ENCODE results near the gene HES7. TPM values are rescaled to one million over a fixed set of nuclear protein-coding genes. Genes with fewer than 3 reads are reported as not detected.

Gene HES7
- total and polyA plus RNA-seq, 9 donors = 0.11 to 0.97 (median 0.74) TPM; not detected in 2

DNA sequence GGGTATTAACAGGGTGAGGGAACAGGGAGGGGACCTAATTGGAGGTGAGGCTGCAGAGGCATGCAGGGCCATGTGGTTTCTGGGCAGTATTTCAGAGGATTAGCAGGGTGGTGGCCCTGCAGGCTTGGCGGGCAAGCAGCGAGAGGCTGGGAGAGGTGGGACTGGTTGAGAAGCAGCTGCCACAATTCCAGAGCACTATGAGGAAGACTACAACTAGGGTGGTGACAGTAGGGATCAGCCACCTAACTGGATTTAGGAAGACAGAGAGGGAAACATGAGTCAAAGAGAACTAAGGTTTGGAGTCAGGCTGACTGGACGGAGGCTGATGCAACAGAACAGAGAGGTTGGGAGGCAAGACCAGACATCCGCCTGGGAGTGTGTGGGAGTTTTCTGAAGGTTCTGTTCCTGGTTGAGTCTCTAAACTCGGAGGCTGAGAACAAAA, 17.9 kb downstream of the HES7 start:
- Histone ChIP-seq H3K4me1 (ENCODE audit: insufficient read depth) (peaks cover 6% of the 10 kb centered on the region), H3K36me3 (no peaks in the 10 kb centered on the region), H3K4me3 (no peak overlapping the region), H3K9me3 (no peaks in the 10 kb centered on the region), H3K27ac (no peak overlapping the region), H3K27me3 (no peaks in the 10 kb centered on the region)
- DNase-seq = no peak
- intact Hi-C loops (cut with DNase I) = no loop called here
- no peak for TF ChIP-seq EP300 (IDR thresholded peaks at IDR 0.05)
- TF ChIP-seq POLR2A (IDR thresholded peaks at IDR 0.05) = no peak
- TF ChIP-seq, protein P1, sequence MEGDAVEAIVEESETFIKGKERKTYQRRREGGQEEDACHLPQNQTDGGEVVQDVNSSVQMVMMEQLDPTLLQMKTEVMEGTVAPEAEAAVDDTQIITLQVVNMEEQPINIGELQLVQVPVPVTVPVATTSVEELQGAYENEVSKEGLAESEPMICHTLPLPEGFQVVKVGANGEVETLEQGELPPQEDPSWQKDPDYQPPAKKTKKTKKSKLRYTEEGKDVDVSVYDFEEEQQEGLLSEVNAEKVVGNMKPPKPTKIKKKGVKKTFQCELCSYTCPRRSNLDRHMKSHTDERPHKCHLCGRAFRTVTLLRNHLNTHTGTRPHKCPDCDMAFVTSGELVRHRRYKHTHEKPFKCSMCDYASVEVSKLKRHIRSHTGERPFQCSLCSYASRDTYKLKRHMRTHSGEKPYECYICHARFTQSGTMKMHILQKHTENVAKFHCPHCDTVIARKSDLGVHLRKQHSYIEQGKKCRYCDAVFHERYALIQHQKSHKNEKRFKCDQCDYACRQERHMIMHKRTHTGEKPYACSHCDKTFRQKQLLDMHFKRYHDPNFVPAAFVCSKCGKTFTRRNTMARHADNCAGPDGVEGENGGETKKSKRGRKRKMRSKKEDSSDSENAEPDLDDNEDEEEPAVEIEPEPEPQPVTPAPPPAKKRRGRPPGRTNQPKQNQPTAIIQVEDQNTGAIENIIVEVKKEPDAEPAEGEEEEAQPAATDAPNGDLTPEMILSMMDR (IDR thresholded peaks at IDR 0.05) = no peak
- 42 to 48% (median 46%) methylated on average over 5 of the region's 5 CpGs for WGBS, 3 donors

DNA sequence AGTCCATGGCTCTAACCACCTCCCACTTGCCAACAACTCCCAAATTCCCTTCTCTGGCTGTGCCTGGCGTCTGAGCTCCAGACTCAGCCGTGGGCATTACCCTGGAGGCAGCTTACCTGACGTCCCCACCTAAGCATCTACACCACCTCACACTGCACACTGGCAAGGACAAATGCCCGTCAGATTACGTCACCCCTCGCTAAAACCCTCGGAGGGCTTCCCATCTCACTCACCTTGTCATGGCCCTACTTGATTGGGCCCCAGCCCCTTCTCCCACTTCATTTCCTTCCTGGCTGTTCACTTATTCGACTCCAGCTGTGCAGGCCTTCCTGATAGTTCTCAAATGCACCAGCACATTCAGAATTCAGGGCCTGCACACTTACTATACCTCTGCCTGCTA, 19.0 kb downstream of the HES7 start:
- Histone ChIP-seq H3K4me3 (no peak overlapping the region), H3K4me1 (ENCODE audit: insufficient read depth) (peaks cover 2% of the 10 kb centered on the region), H3K27ac (no peak overlapping the region), H3K36me3 (no peaks in the 10 kb centered on the region), H3K27me3 (no peaks in the 10 kb centered on the region), H3K9me3 (no peaks in the 10 kb centered on the region)
- TF ChIP-seq EP300 (IDR thresholded peaks at IDR 0.05) = no peak
- TF ChIP-seq, protein P1 (IDR thresholded peaks at IDR 0.05) = no peak
- intact Hi-C loops (cut with DNase I) = no loop called here
- 72 to 78% (median 77%) methylated on average over 8 of the region's 8 CpGs for WGBS, 3 donors
- no peak for DNase-seq

DNA sequence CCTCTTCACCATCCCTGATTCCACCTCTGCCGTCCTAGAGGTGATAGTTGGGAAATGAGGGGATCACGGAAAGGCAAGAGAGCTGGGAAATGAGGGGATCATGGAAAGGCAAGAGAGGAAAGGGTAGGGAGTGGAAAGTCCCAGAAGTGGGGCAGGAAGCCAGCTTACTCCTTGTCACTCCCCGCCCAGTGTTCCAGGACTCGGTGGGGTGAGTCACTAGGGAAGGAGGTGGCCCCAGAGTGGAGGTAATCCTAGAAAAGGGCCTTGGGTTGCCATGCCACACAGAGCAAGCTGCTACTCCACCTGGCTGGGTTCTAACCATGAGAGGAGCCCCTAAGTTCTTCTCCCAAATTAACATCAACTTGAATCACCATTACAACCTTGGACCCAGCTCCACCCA, 20.4 kb downstream of the HES7 start:
- Histone ChIP-seq H3K4me3 (no peak overlapping the region), H3K9me3 (no peaks in the 10 kb centered on the region), H3K4me1 (ENCODE audit: insufficient read depth) (no peaks in the 10 kb centered on the region), H3K27ac (no peak overlapping the region), H3K27me3 (no peaks in the 10 kb centered on the region), H3K36me3 (no peaks in the 10 kb centered on the region)
- 72 to 85% (median 78%) methylated on average over 4 of the region's 4 CpGs for WGBS, 3 donors
- intact Hi-C loops (cut with DNase I) = no loop called here
- TF ChIP-seq, protein P1 (IDR thresholded peaks at IDR 0.05) = no peak
- TF ChIP-seq POLR2A (IDR thresholded peaks at IDR 0.05) (no peak), EP300 (IDR thresholded peaks at IDR 0.05) (no peak)
- no peak for DNase-seq

- Histone ChIP-seq H3K27me3 (no peaks in the 10 kb centered on the region), H3K36me3 (no peaks in the 10 kb centered on the region), H3K9me3 (no peaks in the 10 kb centered on the region), H3K4me3 (no peak overlapping the region), H3K27ac (no peak overlapping the region), H3K4me1 (ENCODE audit: insufficient read depth) (no peaks in the 10 kb centered on the region)
- DNase-seq = no peak
- WGBS, 3 donors = 67 to 71% (median 70%) methylated on average over 6 of the region's 6 CpGs
- intact Hi-C loops (cut with DNase I) = no loop called here
- TF ChIP-seq EP300 (IDR thresholded peaks at IDR 0.05) = no peak
- TF ChIP-seq, protein P1 (IDR thresholded peaks at IDR 0.05) = no peak
Observed at GRCh38 chr17:8101721-8102120, 22.2 kb downstream of the HES7 start.

- 75 to 80% (median 80%) methylated on average over 2 of the region's 2 CpGs for WGBS, 3 donors
- intact Hi-C loops (cut with DNase I) = no loop called here
Observed at GRCh38 chr17:8100763-8101162, 23.1 kb downstream of the HES7 start.

More at GRCh38 chr17:8100763-8101162, 23.1 kb downstream of the HES7 start:
- DNase-seq = no peak
- H3K4me1 ChIP-seq (ENCODE audit: insufficient read depth) = no peaks in the 10 kb centered on the region
- TF ChIP-seq EP300 (IDR thresholded peaks at IDR 0.05) = no peak
- TF ChIP-seq, protein P1 (IDR thresholded peaks at IDR 0.05) = no peak
- TF ChIP-seq POLR2A (IDR thresholded peaks at IDR 0.05) = no peak
- no peak overlapping the region for H3K4me3 ChIP-seq
- no peaks in the 10 kb centered on the region for H3K27me3 ChIP-seq
- no peaks in the 10 kb centered on the region for H3K9me3 ChIP-seq
- H3K36me3 ChIP-seq = no peaks in the 10 kb centered on the region
- H3K27ac ChIP-seq = no peak overlapping the region

Data from ovary (tissue), 9 donors.